Activated CD8-positive, alpha-beta memory T cell treated with anti-CD3 and anti-CD28 coated beads, Interleukin-2, amount 50 U/mL, for 4 hours (primary cell): Measurements from ENCODE around the gene PTGS1.
"Not testable (repeated sequence)": the region's sequence is repeated elsewhere in the genome, so short reads cannot be mapped to it uniquely, and the experiment has no call there.

Experiments used
- DNase-seq: peaks from one replicate; pipeline ENCODE4 v3.0.0-alpha.2; 2020

The PTGS1 gene

DNA sequence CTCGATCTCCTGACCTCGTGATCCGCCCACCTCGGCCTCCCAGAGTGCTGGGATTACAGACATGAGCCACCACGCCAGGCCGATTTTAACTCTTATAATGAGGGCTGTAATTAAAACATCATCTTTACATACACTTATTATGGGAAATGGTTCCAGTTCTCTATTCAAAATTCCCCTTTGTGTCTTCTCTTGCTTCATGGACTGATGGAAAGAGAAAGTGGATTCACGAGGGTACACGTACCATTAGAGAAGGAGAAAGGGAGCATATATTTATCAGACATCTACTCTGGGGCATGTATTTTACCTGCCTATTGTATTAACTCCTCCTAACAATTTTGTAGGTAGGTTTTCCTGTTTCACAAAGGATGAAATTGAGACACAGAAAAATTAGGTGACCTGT lies 31.1 kb downstream of the PTGS1 start:
- no peak for DNase-seq

DNA sequence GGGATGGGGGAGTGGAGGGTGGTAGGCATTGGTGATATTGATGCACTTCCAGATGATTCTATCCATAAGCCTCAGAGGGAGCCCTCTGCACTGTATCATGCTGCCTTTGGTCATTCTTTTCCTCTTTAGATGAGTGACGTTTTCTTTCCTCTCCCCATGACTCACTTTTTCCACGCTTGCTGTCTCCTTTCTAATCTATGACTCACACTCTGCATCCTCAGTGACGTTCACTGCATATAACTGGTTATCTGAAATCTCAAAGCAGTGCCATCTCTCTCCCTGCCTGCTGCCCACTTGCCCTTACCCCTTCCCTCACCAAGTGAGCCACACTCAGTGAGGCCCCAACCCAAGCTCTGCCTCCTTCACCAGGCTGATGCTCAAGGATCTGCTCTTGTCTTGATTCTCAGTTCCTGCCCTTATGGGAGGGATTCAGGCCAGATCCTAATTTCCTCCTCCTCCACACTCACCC lies 31.6 kb downstream of the PTGS1 start:
- DNase-seq, result no peak

DNA sequence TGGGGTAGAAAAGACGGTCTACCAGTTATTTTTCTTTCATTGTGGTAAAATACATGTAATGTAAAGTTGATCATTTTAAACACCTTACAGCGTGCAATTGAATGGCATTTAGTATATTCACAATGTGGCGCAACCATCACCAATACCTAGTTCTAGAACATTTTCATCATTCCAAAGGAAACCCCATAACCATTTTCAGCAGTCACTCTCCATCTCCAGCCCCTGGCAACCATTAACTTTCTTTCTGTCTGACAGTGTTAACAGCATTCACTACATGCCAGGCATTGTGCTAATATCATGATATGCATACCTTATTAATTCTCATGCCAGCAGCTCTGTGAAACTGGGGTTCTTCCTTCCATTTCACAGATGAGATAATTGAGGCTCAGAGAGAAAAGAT lies 32.0 kb downstream of the PTGS1 start:
- DNase-seq, result no peak

DNA sequence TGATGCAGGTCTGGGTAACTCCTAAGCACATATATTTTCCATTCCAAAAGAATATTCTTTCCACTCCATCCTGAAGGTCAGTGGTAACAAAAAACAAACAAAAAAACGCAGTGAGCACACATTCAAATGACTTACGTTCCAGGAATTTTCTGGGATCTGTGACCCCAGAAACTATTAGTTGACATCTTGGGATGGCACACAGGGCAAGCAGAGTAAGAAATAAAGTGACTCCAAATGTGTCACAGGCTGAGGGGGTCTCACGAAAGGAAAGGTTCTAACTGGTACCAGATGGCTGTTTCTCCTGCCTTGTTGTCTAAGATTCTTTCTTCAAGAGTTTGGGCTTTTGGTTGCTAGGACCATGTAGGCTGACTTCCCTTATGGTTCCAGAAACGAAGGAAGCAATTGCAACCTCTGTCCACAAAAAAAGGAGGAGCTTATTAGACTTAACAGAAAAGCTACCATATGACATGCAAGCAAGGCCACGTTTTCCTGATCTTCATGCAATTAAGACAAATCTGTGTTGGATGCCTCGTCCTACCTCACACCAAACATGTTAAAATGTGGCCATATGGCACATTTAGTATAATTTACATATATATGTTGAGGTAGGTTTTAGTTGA lies 32.7 kb downstream of the PTGS1 start:
- no peak for DNase-seq

DNA sequence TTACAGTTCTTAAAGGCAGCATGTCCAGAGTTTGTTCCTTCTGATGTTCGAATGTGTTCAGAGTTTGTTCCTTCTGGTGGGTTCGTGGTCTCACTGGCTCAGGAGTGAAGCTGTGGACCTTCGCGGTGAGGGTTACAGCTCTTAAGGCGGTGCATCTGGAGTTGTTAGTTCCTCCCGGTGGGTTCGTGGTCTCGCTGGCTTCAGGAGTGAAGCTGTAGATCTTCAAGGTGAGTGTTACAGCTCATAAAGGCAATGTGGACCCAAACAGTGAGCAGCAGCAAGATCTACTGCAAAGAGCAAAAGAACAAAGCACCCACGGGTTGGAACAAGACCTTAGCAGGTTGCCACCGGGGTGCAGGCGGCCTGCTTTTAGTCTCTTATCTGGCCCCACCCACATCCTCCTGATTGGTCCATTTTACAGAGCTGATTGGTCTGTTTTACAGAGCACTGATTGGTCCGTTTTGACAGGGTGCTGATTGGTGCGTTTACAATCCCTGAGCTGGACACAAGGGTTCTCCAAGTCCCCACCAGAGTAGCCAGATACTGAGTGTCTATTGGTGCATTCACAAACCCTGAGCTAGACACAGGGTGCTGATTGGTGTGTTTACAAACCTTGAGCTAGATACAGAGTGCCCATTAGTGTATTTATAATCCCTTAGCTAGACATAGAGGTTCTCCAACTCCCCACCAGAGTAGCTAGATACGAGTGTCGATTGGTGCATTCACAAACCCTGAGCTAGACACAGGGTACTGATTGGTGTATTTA lies 34.7 kb downstream of the PTGS1 start:
- DNase-seq, result not testable (repeated sequence)

DNA sequence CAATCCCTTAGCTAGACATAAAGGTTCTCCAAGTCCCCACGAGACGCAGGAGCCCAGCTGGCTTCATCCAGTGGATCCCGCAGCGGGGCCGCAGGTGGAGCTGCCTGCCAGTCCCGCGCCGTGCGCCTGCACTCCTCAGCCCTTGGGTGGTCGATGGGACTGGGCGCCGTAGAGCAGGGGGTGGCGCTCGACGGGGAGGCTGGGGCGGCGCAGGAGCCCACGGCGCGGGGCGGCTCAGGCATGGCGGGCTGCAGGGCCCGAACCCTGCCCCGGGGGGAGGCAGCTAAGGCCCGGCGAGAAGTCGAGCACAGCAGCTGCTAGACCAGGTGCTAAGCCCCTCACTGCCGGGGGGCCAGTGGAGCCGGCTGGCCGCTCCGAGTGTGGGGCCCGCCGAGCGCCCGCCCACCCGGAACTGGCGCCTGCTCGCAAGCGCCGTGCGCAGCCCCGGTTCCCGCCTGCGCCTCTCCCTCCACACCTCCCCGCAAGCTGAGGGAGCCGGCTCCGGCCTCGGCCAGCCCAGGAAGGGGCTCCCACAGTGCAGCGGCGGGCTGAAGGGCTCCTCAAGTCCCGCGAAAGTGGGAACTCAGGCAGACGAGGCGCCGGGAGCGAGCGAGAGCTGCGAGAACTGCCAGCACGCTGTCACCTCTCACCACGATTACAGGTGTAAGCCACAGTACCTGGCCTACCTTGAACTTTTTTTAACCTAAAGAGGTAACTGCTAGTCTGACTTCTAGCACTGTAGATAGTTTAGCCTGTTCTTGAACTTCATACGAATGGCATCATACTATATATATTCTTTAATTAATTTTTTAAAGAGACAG lies 35.5 kb downstream of the PTGS1 start:
- DNase-seq, result no peak

DNA sequence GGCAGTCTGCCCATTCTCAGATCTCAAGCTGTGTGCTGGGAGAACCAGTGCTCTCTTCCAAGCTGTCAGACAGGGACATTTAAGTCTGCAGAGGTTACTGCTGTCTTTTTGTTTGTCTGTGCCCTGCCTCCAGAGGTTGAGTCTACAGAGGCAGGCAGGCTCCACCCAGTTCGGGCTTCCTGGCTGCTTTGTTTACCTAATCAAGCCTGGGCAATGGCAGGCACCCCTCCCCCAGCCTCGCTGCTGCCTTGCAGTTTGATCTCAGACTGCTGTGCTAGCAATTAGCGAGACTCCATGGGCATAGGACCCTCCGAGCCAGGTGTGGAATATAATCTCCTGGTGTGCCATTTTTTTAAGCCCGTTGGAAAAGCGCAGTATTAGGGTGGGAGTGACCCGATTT lies 43.3 kb downstream of the PTGS1 start:
- not testable (repeated sequence) for DNase-seq

DNA sequence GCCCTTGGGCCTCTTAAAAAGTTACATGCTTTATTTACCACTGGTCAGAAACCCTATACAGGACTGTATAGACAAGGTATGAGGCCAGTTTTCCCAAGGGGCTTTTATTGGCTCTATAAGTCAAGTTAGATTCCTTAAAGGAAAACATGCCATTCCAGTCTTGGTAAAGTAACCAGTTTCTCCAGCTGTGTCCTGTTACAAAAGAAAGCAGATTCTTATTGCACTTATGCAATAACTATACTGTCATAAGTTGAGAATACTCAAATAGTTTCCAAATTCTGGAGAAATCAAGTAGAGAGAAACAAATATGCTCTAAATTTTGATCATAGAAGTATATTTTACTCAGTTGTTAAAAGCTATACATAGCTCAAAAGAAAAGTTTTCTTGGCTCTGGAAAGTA lies 47.2 kb downstream of the PTGS1 start:
- no peak for DNase-seq

DNA sequence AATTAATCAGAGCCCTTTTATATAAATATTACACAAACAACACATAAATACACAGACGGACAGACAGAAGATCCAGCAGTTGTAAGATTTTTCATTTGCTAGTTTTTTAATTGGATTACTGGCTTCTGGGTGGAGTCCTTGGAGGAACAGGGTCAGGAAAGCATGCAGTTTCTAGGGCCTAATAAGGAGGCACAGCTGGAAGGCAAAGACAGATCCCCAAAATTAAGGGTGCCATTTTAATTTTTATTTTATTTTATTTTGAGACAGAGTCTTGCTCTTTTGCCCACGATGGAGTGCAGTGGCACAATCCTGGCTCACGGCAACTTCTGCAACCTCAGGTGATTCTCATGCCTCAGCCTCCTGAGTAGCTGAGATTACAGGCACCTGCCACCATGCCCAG lies 49.5 kb downstream of the PTGS1 start:
- DNase-seq, result no peak

DNA sequence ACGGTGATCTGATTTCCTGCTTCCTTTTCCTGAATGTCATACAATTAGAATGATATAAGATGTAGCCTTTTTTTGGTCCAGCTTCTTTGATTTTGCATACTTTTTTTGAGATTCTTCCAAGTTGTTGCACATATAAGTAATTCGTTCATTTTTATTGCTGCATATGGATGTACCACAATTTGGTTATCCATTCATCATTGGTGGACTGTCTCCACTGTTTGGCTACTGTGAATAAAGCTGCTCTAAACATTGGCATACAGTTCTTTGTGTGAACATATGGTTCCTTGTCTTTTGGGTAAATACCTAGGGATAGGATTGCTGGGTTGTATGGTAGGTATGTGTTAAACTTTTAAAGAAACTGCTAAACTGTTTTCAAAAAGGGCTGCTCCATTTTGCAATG lies 54.3 kb downstream of the PTGS1 start:
- no peak for DNase-seq

DNA sequence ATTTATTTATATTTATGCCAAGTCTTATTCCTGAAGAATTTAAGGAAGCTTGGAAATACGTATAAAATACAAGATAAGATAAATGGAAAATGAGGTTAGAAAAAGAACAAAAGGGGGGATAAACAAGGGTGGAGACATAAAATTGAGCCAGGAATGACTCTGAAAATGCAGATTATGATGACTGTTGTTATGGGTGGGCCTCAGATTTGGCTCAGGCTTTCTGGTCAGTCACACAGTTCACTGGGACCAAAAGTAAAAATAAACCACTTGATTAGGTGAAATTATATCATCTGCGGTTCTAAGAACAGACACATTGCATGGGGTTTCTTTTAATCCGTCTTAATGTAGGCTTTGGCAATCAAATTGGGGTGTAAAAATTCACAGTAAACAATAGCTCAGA lies 55.9 kb downstream of the PTGS1 start:
- no peak for DNase-seq

DNA sequence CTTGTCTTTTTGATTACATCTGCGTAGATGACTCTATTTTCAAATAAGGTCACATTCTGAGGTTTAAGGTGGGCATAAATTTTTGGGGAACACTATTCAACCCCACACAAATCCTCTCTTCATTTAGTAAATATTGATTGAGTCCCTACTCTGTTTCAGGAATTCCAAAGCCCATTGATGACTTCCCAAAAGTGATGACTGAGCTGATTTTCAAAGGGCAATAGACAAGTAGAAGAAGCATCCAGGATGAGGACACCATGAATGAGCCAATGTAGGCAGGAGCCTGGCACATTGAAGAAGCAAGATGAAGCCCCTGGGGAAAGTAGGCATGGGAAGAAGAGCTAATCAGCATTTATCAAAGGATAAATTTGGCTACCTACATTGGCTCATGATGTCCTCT lies 71.7 kb downstream of the PTGS1 start:
- DNase-seq, result no peak

DNA sequence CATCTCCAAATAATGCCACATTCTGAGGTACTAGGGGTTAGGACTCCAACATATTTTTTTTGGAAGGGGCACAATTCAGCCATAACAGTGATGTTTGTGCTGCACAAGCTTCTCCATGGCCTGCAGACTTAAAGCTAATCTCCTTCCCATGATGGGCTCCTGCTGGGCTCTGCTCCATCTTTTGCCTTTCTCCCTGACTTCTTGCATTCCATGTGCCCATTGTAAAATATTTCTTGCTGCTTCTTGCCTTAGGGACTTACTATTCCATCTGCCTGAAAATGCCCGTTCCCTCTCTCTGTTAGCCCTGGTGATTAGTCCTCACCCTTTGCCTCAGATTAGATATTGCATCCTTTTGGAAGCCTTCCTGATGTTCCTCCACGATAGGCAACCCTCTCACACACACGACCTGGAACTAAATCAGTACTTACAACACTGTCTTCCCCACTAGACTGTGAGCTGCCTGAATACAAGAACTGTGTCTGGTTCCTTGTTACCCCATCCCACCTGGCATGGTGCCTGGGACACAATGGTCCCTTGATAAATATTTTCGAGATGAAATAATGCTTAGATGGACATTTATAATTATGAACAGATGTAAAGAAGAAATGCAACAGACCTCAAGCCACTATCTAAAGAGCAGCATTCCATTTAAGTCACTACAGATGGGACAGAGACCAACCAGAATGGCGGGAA lies 73.4 kb downstream of the PTGS1 start:
- no peak for DNase-seq
